Measurements from ENCODE around the gene PLAU. TPM values are rescaled to one million over a fixed set of nuclear protein-coding genes. Genes with fewer than 3 reads are reported as not detected.
A peak's percentile ranks its signal among the peaks of the same experiment; 100 is the strongest.

The PLAU gene
- total RNA-seq, 2 experiments from 2014 or later = not detected

GRCh38 chr10:73875139-73875475 lies 35.8 kb upstream of the PLAU start:
- Histone ChIP-seq H3K36me3 (ENCODE audit: insufficient read depth, low read length) (peaks cover 28% of the 10 kb centered on the region), H3K27me3 (ENCODE audit: control insufficient read depth in 1 of 2, insufficient read depth in 2 of 2, low read length in 2 of 2) (no peaks in the 10 kb centered on the region), H3K4me3 (ENCODE audit: low read length) (peak overlapping the region; percentile 95), H3K9me3 (ENCODE audit: control insufficient read depth in 1 of 2, insufficient read depth in 1 of 2, low read length in 2 of 2) (no peaks in the 10 kb centered on the region), H3K4me1 (ENCODE audit: insufficient read depth, low read length) (peaks cover 70% of the 10 kb centered on the region), H3K27ac (ENCODE audit: low read depth in 1 of 2, low read length in 2 of 2) (peak overlapping the region; percentile 79 to 84)
- H3K9me3 Mint-ChIP-seq = no peaks in the 10 kb centered on the region
- ChIA-PET POLR2A (interaction anchor here (0.6 to 2.8 kb wide), 14 partner anchors 11 to 276 kb away, joined by 3 to 51 read pairs (median 5); partner anchors contain the start of genes ADK, AP3M1 and CHCHD1), CTCF (interaction anchor here (1.6 to 1.8 kb wide), 2 partner anchors 26 to 66 kb away, joined by 6 to 9 read pairs; no protein-coding TSS in a partner anchor)
- peaks cover 55% of the 10 kb centered on the region for H3K4me1 Mint-ChIP-seq (ENCODE audit: low read depth)
- no peak for TF ChIP-seq CTCF (IDR thresholded peaks at IDR 0.05)
- peaks cover 38% of the 10 kb centered on the region for H3K36me3 Mint-ChIP-seq (ENCODE audit: low read depth)
- ATAC-seq (ENCODE audit: poor library complexity) (peak; percentile 47), DNase-seq (peak in 6 of 14 experiments; percentile 14 to 89 (median 65))
- peak overlapping the region; percentile 85 for H3K4me3 Mint-ChIP-seq
- H3K27me3 Mint-ChIP-seq = no peaks in the 10 kb centered on the region
- H3K27ac Mint-ChIP-seq = peak overlapping the region; percentile 88
- intact Hi-C loops (cut with DNase I, micrococcal nuclease) = loop anchor here (1.0 to 10.0 kb wide), 5 partner anchors 26 to 1360 kb away; partner anchors contain the start of genes KAT6B (in 2 of the 2) and COMTD1 (in 1 of the 2)

GRCh38 chr10:73876157-73876556 lies 34.8 kb upstream of the PLAU start:
- Mint-ChIP-seq H3K4me1 (ENCODE audit: low read depth) (peaks cover 45% of the 10 kb centered on the region), H3K4me3 (no peak overlapping the region), H3K27ac (peak overlapping the region; percentile 72), H3K36me3 (ENCODE audit: low read depth) (peaks cover 27% of the 10 kb centered on the region), H3K9me3 (no peaks in the 10 kb centered on the region), H3K27me3 (no peaks in the 10 kb centered on the region)
- Histone ChIP-seq H3K27ac (ENCODE audit: low read depth in 1 of 2, low read length in 2 of 2) (no peak overlapping the region), H3K9me3 (ENCODE audit: control insufficient read depth in 1 of 2, insufficient read depth in 1 of 2, low read length in 2 of 2) (no peaks in the 10 kb centered on the region), H3K36me3 (ENCODE audit: insufficient read depth, low read length) (peaks cover 18% of the 10 kb centered on the region), H3K4me3 (ENCODE audit: low read length) (no peak overlapping the region), H3K4me1 (ENCODE audit: insufficient read depth, low read length) (peaks cover 60% of the 10 kb centered on the region), H3K27me3 (ENCODE audit: control insufficient read depth in 1 of 2, insufficient read depth in 2 of 2, low read length in 2 of 2) (no peaks in the 10 kb centered on the region)
- no peak for TF ChIP-seq CTCF (IDR thresholded peaks at IDR 0.05)
- no peak for ATAC-seq (ENCODE audit: poor library complexity)
- DNase-seq = no peak
- POLR2A ChIA-PET = interaction anchor here (1.2 to 1.4 kb wide), 2 partner anchors 10 to 21 kb away, joined by 3 read pairs; no protein-coding TSS in a partner anchor
- CTCF ChIA-PET = interaction anchor here (1.6 kb wide), 1 partner anchor 64 kb away, joined by 9 read pairs; no protein-coding TSS in a partner anchor
- intact Hi-C loops (cut with DNase I, micrococcal nuclease) = loop anchor here (5.0 to 10.0 kb wide), 4 partner anchors 81 to 1359 kb away; partner anchors contain the start of genes KAT6B (in 2 of the 2) and COMTD1 (in 1 of the 2)

- Mint-ChIP-seq H3K4me1 (ENCODE audit: low read depth) (peaks cover 41% of the 10 kb centered on the region), H3K36me3 (ENCODE audit: low read depth) (peaks cover 23% of the 10 kb centered on the region), H3K27ac (peak overlapping the region; percentile 72), H3K9me3 (no peaks in the 10 kb centered on the region), H3K4me3 (no peak overlapping the region), H3K27me3 (no peaks in the 10 kb centered on the region)
- TF ChIP-seq CTCF (IDR thresholded peaks at IDR 0.05) = no peak
- intact Hi-C loops (cut with DNase I, micrococcal nuclease) = loop anchor here (5.0 to 10.0 kb wide), 4 partner anchors 81 to 1358 kb away; partner anchors contain the start of genes KAT6B (in 2 of the 2) and COMTD1 (in 1 of the 2)
- H3K9me3 ChIP-seq (ENCODE audit: control insufficient read depth in 1 of 2, insufficient read depth in 1 of 2, low read length in 2 of 2) = no peaks in the 10 kb centered on the region
- no peak overlapping the region for H3K27ac ChIP-seq (ENCODE audit: low read depth in 1 of 2, low read length in 2 of 2)
- POLR2A ChIA-PET = interaction anchor here (1.2 to 1.4 kb wide), 2 partner anchors 11 to 21 kb away, joined by 3 read pairs; no protein-coding TSS in a partner anchor
- H3K27me3 ChIP-seq (ENCODE audit: control insufficient read depth in 1 of 2, insufficient read depth in 2 of 2, low read length in 2 of 2) = no peaks in the 10 kb centered on the region
- H3K36me3 ChIP-seq (ENCODE audit: insufficient read depth, low read length) = peaks cover 14% of the 10 kb centered on the region
- no peak for ATAC-seq (ENCODE audit: poor library complexity)
- CTCF ChIA-PET = interaction anchor here (4.5 to 4.8 kb wide), 2 partner anchors 27 to 63 kb away, joined by 44 to 103 read pairs; no protein-coding TSS in a partner anchor
- H3K4me1 ChIP-seq (ENCODE audit: insufficient read depth, low read length) = peaks cover 56% of the 10 kb centered on the region
- no peak overlapping the region for H3K4me3 ChIP-seq (ENCODE audit: low read length)
- DNase-seq = no peak
These were observed 34.4 kb upstream of the PLAU start for GRCh38 chr10:73876566-73876965.
